ENCODE measurements around the gene EVC.

- TF ChIP-seq NFRKB (IDR thresholded peaks at IDR 0.05): no peak
- no peak for TF ChIP-seq FOXK2 (IDR thresholded peaks at IDR 0.05)
- no peak for TF ChIP-seq ZNF384 (IDR thresholded peaks at IDR 0.05)
- no peak for TF ChIP-seq FOXM1 (IDR thresholded peaks at IDR 0.05; ENCODE audit: borderline replicate concordance)
- TF ChIP-seq LEF1 (IDR thresholded peaks at IDR 0.05; ENCODE audit: borderline replicate concordance): no peak
- no peak for TF ChIP-seq FOXA1 (IDR thresholded peaks at IDR 0.05)
- no peak for TF ChIP-seq CTBP1 (IDR thresholded peaks at IDR 0.05; ENCODE audit: borderline replicate concordance)
These were observed 3.6 kb upstream of the EVC start for GRCh38 chr4:5707366-5707765.
